ENCODE data around the gene HIPK4.
"Not testable (repeated sequence)": the region's sequence is repeated elsewhere in the genome, so short reads cannot be mapped to it uniquely, and the experiment has no call there.

HIPK4 gene

GRCh38 chr19:40335855-40336600 is 54.0 kb downstream of the HIPK4 start:
- DNase-seq = no peak

GRCh38 chr19:40335101-40335500 is 54.9 kb downstream of the HIPK4 start:
- DNase-seq = no peak

GRCh38 chr19:40333083-40333482 is 56.9 kb downstream of the HIPK4 start:
- not testable (repeated sequence) for DNase-seq

GRCh38 chr19:40332669-40333068 is 57.3 kb downstream of the HIPK4 start:
- DNase-seq = no peak

- DNase-seq = no peak
Observed at GRCh38 chr19:40331052-40331451, 58.9 kb downstream of the HIPK4 start.
